HL-60 (cell line): Measurements from ENCODE around the gene INTS6L.

Experiments used
- DNase-seq, 2 experiments: peaks; one replicate each; pipeline ENCODE4 v3.0.0-alpha.2; 2010 to 2020; ENCODE audit warnings: low read depth in 1 of 2, low spot score in 1 of 2
- H3K27ac ChIP-seq: fragments of 250-450 bp; sonication (Bioruptor Pico); replicated peaks from 2 replicates; pipeline ENCODE4 v1.5.1; 2020; ENCODE audit warnings: mild to moderate bottlenecking, moderate library complexity
- H3K27me3 ChIP-seq: fragments of 250-450 bp; sonication (Bioruptor Pico); 2 replicates; pipeline ENCODE4 v1.5.1; 2021; ENCODE audit warnings: mild to moderate bottlenecking, moderate library complexity; ENCODE audit not compliant: insufficient read depth, poor library complexity, severe bottlenecking
- H3K4me3 ChIP-seq: replicated peaks from 2 replicates; pipeline ENCODE4 v1.5.1; 2011; ENCODE audit warnings: mild to moderate bottlenecking, control low read depth, low read length; ENCODE audit not compliant: insufficient read depth
- CTCF ChIP-seq: IDR thresholded peaks from one replicate; pipeline ENCODE4 v1.5.1; 2011; ENCODE audit warnings: low read length, control low read depth, inconsistent platforms; ENCODE audit not compliant: insufficient read depth
- GABPA ChIP-seq: IDR thresholded peaks from 2 replicates; pipeline ENCODE4 v1.6.1; 2012; ENCODE audit warnings: low read depth
- POLR2AphosphoS5 ChIP-seq: IDR thresholded peaks from 2 replicates; pipeline ENCODE4 v1.6.1; 2012; ENCODE audit warnings: low read depth
- SPI1 ChIP-seq: IDR thresholded peaks from 2 replicates; pipeline ENCODE4 v1.6.1; 2012; ENCODE audit warnings: low read depth, mild to moderate bottlenecking, borderline replicate concordance
- TF ChIP-seq, protein P1 (sequence below): IDR thresholded peaks from 2 replicates; pipeline ENCODE4 v1.6.1; 2012; ENCODE audit warnings: low read depth; ENCODE audit not compliant: insufficient replicate concordance

INTS6L gene

DNA sequence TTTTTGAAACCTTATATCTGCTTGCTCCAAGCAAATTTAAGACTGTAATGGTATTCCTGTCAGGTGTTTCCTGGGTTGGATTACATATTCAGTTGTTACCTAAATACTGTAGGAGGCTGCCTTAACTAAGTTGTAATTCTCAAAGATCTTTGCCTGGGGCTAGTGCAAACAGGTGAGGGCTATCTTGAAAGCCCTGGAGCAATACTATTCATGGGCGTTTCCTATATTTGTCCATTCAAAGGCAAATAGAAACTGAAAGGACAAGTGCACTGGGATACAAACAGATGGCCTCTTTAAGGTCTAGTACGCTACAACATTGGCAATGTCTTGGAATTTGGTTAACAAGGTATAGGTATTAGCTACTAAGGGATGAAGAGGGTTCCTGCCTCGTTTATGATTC lies 108.9 kb downstream of the INTS6L start:
- H3K27ac ChIP-seq = no peak overlapping the region
- no peak overlapping the region for H3K4me3 ChIP-seq
- no peak for DNase-seq
- H3K27me3 ChIP-seq = no peaks in the 10 kb centered on the region
- TF ChIP-seq SPI1 (no peak), GABPA (no peak), POLR2AphosphoS5 (no peak), CTCF (no peak)
- TF ChIP-seq, protein P1, sequence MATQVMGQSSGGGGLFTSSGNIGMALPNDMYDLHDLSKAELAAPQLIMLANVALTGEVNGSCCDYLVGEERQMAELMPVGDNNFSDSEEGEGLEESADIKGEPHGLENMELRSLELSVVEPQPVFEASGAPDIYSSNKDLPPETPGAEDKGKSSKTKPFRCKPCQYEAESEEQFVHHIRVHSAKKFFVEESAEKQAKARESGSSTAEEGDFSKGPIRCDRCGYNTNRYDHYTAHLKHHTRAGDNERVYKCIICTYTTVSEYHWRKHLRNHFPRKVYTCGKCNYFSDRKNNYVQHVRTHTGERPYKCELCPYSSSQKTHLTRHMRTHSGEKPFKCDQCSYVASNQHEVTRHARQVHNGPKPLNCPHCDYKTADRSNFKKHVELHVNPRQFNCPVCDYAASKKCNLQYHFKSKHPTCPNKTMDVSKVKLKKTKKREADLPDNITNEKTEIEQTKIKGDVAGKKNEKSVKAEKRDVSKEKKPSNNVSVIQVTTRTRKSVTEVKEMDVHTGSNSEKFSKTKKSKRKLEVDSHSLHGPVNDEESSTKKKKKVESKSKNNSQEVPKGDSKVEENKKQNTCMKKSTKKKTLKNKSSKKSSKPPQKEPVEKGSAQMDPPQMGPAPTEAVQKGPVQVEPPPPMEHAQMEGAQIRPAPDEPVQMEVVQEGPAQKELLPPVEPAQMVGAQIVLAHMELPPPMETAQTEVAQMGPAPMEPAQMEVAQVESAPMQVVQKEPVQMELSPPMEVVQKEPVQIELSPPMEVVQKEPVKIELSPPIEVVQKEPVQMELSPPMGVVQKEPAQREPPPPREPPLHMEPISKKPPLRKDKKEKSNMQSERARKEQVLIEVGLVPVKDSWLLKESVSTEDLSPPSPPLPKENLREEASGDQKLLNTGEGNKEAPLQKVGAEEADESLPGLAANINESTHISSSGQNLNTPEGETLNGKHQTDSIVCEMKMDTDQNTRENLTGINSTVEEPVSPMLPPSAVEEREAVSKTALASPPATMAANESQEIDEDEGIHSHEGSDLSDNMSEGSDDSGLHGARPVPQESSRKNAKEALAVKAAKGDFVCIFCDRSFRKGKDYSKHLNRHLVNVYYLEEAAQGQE = no peak
